Upper lobe of left lung (tissue), 4 donors: Measurements from ENCODE around the gene NUP153.

Source experiments
- EP300 ChIP-seq, 4 donors: sonication (generic); formaldehyde crosslinking; IDR thresholded peaks; one replicate each; pipeline ENCODE4 v1.5.1; 2017; ENCODE audit warnings: antibody characterized with exemption in 4 of 4, control low read depth in 2 of 4
- POLR2A ChIP-seq, 4 donors: fragments of 450-650 bp; IDR thresholded peaks; one replicate each; pipeline ENCODE4 v1.5.1; 2016 to 2017; ENCODE audit warnings: antibody characterized with exemption in 4 of 4, mild to moderate bottlenecking in 2 of 4
- POLR2AphosphoS5 ChIP-seq, 2 donors: sonication (generic); formaldehyde crosslinking; IDR thresholded peaks; one replicate each; pipeline ENCODE4 v1.5.1; 2017; ENCODE audit warnings: antibody characterized with exemption in 2 of 2
- TF ChIP-seq, protein P1 (sequence below), 6 experiments: fragments of 450-650 bp in 4 of 6; fragments of 200-600 bp in 2 of 6; sonication (generic) in 2 of 6; IDR thresholded peaks; one replicate each; pipeline ENCODE4 v1.5.1; 2016 to 2019; ENCODE audit warnings: antibody characterized with exemption in 6 of 6

DNA sequence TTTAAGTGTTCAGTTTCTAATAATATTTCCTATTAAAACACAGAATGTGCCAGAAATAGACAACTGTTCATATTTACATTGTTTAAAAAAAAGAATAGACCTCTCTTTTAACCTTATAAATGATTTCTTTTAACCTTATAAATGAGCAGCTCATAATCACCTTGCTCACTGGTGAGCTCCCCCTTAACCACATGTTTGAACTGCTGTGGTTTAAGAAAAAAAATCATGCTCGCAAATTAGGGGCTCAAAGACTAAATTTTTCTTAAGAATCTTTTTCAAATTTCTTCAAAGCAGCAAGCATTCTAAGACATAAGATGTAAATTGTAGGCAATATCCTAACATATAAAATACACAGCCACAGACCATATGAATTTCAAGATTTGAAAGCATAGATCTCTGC, 73.8 kb downstream of the NUP153 start:
- TF ChIP-seq, protein P1, sequence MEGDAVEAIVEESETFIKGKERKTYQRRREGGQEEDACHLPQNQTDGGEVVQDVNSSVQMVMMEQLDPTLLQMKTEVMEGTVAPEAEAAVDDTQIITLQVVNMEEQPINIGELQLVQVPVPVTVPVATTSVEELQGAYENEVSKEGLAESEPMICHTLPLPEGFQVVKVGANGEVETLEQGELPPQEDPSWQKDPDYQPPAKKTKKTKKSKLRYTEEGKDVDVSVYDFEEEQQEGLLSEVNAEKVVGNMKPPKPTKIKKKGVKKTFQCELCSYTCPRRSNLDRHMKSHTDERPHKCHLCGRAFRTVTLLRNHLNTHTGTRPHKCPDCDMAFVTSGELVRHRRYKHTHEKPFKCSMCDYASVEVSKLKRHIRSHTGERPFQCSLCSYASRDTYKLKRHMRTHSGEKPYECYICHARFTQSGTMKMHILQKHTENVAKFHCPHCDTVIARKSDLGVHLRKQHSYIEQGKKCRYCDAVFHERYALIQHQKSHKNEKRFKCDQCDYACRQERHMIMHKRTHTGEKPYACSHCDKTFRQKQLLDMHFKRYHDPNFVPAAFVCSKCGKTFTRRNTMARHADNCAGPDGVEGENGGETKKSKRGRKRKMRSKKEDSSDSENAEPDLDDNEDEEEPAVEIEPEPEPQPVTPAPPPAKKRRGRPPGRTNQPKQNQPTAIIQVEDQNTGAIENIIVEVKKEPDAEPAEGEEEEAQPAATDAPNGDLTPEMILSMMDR (IDR thresholded peaks at IDR 0.05), result no peak
- no peak for TF ChIP-seq POLR2AphosphoS5 (IDR thresholded peaks at IDR 0.05)
- no peak for TF ChIP-seq POLR2A (IDR thresholded peaks at IDR 0.05)
- no peak for TF ChIP-seq EP300 (IDR thresholded peaks at IDR 0.05)
